Mesangial cell (primary cell): Measurements from ENCODE around the gene SIGLEC5. TPM values are rescaled to one million over a fixed set of nuclear protein-coding genes. Genes with fewer than 3 reads are reported as not detected.

Experiments
- total RNA-seq: library from RNA; depleted of rRNA; stranded (reverse); fragments of >200 nt; gene quantifications from 2 replicates; pipeline ENCODE4 v1.2.3, GENCODE V29; 2015

Gene SIGLEC5
- not detected in 2 replicates for total RNA-seq

GRCh38 chr19:51630315-51630714 lies at the start of gene SIGLEC5:
SIGLEC5 (minus strand) TSS chr19:51630401; CDS start chr19:51630335, 66 bp downstream.

GRCh38 chr19:51646730-51647129 lies 16.5 kb upstream of the SIGLEC5 start, which contains the start of gene SIGLEC14:
SIGLEC14 (minus strand) TSS chr19:51646825; CDS start chr19:51646759, 66 bp downstream.

GRCh38 chr19:51570962-51571575 lies 59.1 kb downstream of the SIGLEC5 start, which contains the start of gene ZNF175:
ZNF175 (plus strand) TSS chr19:51571283; CDS start chr19:51573330, 2,047 bp downstream.

Other genes with a start within 250 kb of the SIGLEC5 start
- gene LIM2, start 242.4 kb downstream of the SIGLEC5 start, total RNA-seq: not detected in 2 replicates
- not detected in 2 replicates for gene C19orf84, start 239.8 kb downstream of the SIGLEC5 start, total RNA-seq
- not detected in 2 replicates for gene SIGLEC10, start 212.8 kb downstream of the SIGLEC5 start, total RNA-seq
- gene SIGLEC8, start 171.9 kb downstream of the SIGLEC5 start, total RNA-seq: not detected in 2 replicates
- gene CEACAM18, start 151.9 kb downstream of the SIGLEC5 start, total RNA-seq: not detected in 2 replicates
- gene SIGLEC12, start 128.6 kb downstream of the SIGLEC5 start, total RNA-seq: not detected in 2 replicates
- gene SIGLEC6, start 98.7 kb downstream of the SIGLEC5 start, total RNA-seq: not detected in 2 replicates
- gene ZNF175, start 59.1 kb downstream of the SIGLEC5 start, total RNA-seq: 1.6 and 2.4 TPM in 2 replicates
- not detected in 2 replicates for gene SIGLEC14, start 16.4 kb upstream of the SIGLEC5 start, total RNA-seq
- 8.1 and 13.1 TPM in 2 replicates for gene SPACA6, start 62.9 kb upstream of the SIGLEC5 start, total RNA-seq
- gene HAS1, start 93.6 kb upstream of the SIGLEC5 start, total RNA-seq: 0.33 TPM in 1 of 2 replicates, not detected in the other
- 0.81 TPM in 1 of 2 replicates, not detected in the other for gene FPR1, start 121.5 kb upstream of the SIGLEC5 start, total RNA-seq
- gene FPR2, start 130.8 kb upstream of the SIGLEC5 start, total RNA-seq: not detected in 2 replicates
- gene FPR3, start 164.8 kb upstream of the SIGLEC5 start, total RNA-seq: not detected in 2 replicates